ENCODE measurements around the gene CEACAM7.

DNA sequence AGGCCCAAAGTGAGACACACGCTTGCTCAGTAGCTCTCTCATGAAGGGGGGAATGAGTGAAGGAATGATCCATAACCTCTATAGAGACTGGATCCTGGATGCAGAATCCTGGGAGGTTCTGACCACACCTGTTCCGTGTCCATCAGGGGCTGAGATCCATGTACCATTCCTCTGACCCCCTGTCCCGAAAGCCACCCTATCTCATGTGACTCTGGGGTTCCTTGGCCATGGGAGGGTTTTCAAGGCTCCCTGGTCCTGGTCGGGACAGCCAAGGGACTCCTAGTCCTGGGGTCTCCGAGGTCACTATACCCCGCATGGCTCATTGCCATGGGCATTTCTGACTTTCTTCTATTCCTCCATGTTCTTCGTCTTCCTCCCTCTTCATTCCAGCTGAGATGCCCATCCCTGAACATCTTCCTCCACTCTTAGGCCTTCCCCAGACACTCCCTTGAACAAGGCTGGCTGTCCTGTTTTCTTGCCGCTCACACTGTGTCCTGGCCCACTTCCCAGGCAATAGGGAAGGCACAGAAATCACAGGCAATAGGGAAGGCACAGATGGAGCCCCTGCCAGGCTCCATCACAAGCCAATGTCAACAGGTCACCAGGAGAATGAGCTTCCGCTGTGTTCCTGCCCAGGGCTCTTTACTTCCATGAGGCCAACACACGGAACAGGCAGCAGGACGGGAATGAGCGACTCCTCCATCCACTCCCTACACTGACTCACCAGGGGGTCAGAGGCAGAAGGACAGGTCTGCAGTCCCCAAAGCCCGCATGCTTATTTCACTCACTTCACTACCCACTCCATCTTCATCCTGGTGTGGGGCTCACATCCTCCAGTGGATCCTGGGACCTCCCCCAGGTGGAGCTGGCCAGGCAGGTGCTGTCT lies 23.5 kb upstream of the CEACAM7 start:
- TF ChIP-seq, protein P1, sequence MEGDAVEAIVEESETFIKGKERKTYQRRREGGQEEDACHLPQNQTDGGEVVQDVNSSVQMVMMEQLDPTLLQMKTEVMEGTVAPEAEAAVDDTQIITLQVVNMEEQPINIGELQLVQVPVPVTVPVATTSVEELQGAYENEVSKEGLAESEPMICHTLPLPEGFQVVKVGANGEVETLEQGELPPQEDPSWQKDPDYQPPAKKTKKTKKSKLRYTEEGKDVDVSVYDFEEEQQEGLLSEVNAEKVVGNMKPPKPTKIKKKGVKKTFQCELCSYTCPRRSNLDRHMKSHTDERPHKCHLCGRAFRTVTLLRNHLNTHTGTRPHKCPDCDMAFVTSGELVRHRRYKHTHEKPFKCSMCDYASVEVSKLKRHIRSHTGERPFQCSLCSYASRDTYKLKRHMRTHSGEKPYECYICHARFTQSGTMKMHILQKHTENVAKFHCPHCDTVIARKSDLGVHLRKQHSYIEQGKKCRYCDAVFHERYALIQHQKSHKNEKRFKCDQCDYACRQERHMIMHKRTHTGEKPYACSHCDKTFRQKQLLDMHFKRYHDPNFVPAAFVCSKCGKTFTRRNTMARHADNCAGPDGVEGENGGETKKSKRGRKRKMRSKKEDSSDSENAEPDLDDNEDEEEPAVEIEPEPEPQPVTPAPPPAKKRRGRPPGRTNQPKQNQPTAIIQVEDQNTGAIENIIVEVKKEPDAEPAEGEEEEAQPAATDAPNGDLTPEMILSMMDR (IDR thresholded peaks at IDR 0.05; ENCODE audit: low read depth, low read length), result no peak
- TF ChIP-seq EZH2phosphoT487 (IDR thresholded peaks at IDR 0.05; ENCODE audit: low read depth), result no peak
